PC-9 (cell line): Measurements from ENCODE around the gene GSTCD. TPM values are rescaled to one million over a fixed set of nuclear protein-coding genes. Genes with fewer than 3 reads are reported as not detected.
"Not testable (repeated sequence)": the region's sequence is repeated elsewhere in the genome, so short reads cannot be mapped to it uniquely, and the experiment has no call there.

Experiments
- BruUV-seq: library from RNA; stranded (reverse); fragments of 400-500 nt; replicated peaks from 2 replicates; lab custom pipeline; 2021; lab: Mats Ljungman, UMichigan
- CTCF ChIA-PET: fragments of 300-600 bp; sonication (Branson Sonifier 250); formaldehyde crosslinking; loops from one replicate; lab custom pipeline; 2022; ENCODE audit warnings: antibody characterized with exemption; lab: Charles Lee
- POLR2A ChIA-PET: fragments of 300-600 bp; sonication (Branson Sonifier 250); formaldehyde crosslinking; loops from one replicate; lab custom pipeline; 2022; ENCODE audit warnings: antibody characterized with exemption; ENCODE audit not compliant: unreplicated experiment; lab: Charles Lee
- DNase-seq, 2 experiments: peaks; one replicate each; pipeline versions ENCODE4 v3.0.0 to v3.0.0-alpha.2; 2015 to 2022; ENCODE audit warnings: mixed read lengths in 1 of 2
- H2AFZ ChIP-seq: fragments of 200-600 bp; sonication (generic); 2 replicates; pipeline ENCODE4 v1.8.1; 2017; ENCODE audit warnings: antibody characterized with exemption
- H3F3A ChIP-seq: fragments of 200-600 bp; sonication (generic); 2 replicates; pipeline ENCODE4 v1.8.1; 2017; ENCODE audit warnings: antibody characterized with exemption, mild to moderate bottlenecking, low read depth; ENCODE audit not compliant: insufficient read depth
- H3K27ac ChIP-seq: fragments of 200-600 bp; sonication (generic); 2 replicates; pipeline ENCODE4 v1.6.1; 2016; ENCODE audit warnings: mixed run types
- H3K27me3 ChIP-seq: fragments of 200-600 bp; sonication (generic); 2 replicates; pipeline ENCODE4 v1.6.1; 2016; ENCODE audit warnings: low read depth, mixed run types; ENCODE audit not compliant: insufficient read depth
- H3K36me3 ChIP-seq: fragments of 200-600 bp; sonication (generic); 2 replicates; pipeline ENCODE4 v1.6.1; 2016; ENCODE audit warnings: low read depth, mixed run types
- H3K4me1 ChIP-seq: fragments of 200-600 bp; sonication (generic); replicated peaks from 2 replicates; pipeline ENCODE4 v1.6.1; 2016; ENCODE audit warnings: mixed run types; ENCODE audit not compliant: insufficient read depth
- H3K4me2 ChIP-seq: fragments of 200-600 bp; sonication (generic); 2 replicates; pipeline ENCODE4 v1.6.1; 2017; ENCODE audit warnings: mixed run types
- H3K4me3 ChIP-seq: fragments of 200-600 bp; sonication (generic); 2 replicates; pipeline ENCODE4 v1.6.1; 2016; ENCODE audit warnings: mixed run types
- H3K79me2 ChIP-seq: fragments of 200-600 bp; sonication (generic); 2 replicates; pipeline ENCODE4 v1.6.1; 2017; ENCODE audit warnings: low read depth, mixed run types
- H3K9me2 ChIP-seq: fragments of 200-600 bp; sonication (generic); 2 replicates; pipeline ENCODE4 v1.8.1; 2017; ENCODE audit warnings: mild to moderate bottlenecking; ENCODE audit not compliant: insufficient read depth
- H3K9me3 ChIP-seq: fragments of 200-600 bp; sonication (generic); 2 replicates; pipeline ENCODE4 v1.8.1; 2016; ENCODE audit warnings: low read depth; ENCODE audit not compliant: insufficient read depth
- H4K20me1 ChIP-seq: fragments of 200-600 bp; sonication (generic); 2 replicates; pipeline ENCODE4 v1.8.1; 2017; ENCODE audit not compliant: insufficient read depth
- CTCF ChIP-seq: fragments of 200-600 bp; sonication (generic); conservative IDR thresholded peaks from 2 replicates; pipeline ENCODE4 v1.6.1; 2017; ENCODE audit warnings: mixed run types, antibody characterized with exemption, mild to moderate bottlenecking, moderate library complexity
- EZH2 ChIP-seq: fragments of 200-600 bp; sonication (generic); IDR thresholded peaks from 2 replicates; pipeline ENCODE4 v1.8.0; 2017; ENCODE audit warnings: antibody characterized with exemption, low read depth
- intact Hi-C: fragments of 100-400 bp; cut with micrococcal nuclease; formaldehyde crosslinking; loops from one replicate; pipeline ENCODE4 v1.10.0; 2022; ENCODE audit not compliant: unreplicated experiment
- total RNA-seq: library from RNA; stranded (reverse); gene quantifications from 2 replicates; pipeline ENCODE4 v1.2.3, GENCODE V29; 2021

The GSTCD gene
- total RNA-seq, 1 experiment from 2014 or later = 11.4 TPM

- H3K27ac ChIP-seq = peak overlapping the region; percentile 43; the same call in 1 of the 2 replicates
- no TSS peak for BruUV-seq
- CTCF ChIA-PET = no interaction called here
- H3K9me2 ChIP-seq = no peaks in the 10 kb centered on the region
- H3K4me3 ChIP-seq = no peak overlapping the region
- no peaks in the 10 kb centered on the region for H3K4me1 ChIP-seq
- no peak overlapping the region for H2AFZ ChIP-seq
- H3K4me2 ChIP-seq = no peak overlapping the region
- no peaks in the 10 kb centered on the region for H4K20me1 ChIP-seq
- H3K9me3 ChIP-seq = no peaks in the 10 kb centered on the region
- POLR2A ChIA-PET = interaction anchor here (0.7 kb wide), 1 partner anchor 819 kb away, joined by 4 read pairs; no protein-coding TSS in a partner anchor
- H3F3A ChIP-seq = no peaks in the 10 kb centered on the region
- TF ChIP-seq EZH2 (no peak), CTCF (no peak)
- no peaks in the 10 kb centered on the region for H3K27me3 ChIP-seq
- peak; percentile 28 to 35 for DNase-seq
- intact Hi-C loops = no loop called here
- H3K79me2 ChIP-seq = no peaks in the 10 kb centered on the region
- no peaks in the 10 kb centered on the region for H3K36me3 ChIP-seq
Measured at GRCh38 chr4:105765690-105766407, 57.3 kb downstream of the GSTCD start.

GRCh38 chr4:105767579-105767978, 59.0 kb downstream of the GSTCD start:
- Histone ChIP-seq H3K4me1 (no peaks in the 10 kb centered on the region), H3K9me2 (no peaks in the 10 kb centered on the region), H3K4me2 (no peak overlapping the region), H2AFZ (no peak overlapping the region), H3F3A (no peaks in the 10 kb centered on the region), H3K27me3 (no peaks in the 10 kb centered on the region), H3K36me3 (no peaks in the 10 kb centered on the region), H4K20me1 (no peaks in the 10 kb centered on the region), H3K79me2 (no peaks in the 10 kb centered on the region), H3K27ac (no peak overlapping the region), H3K9me3 (no peaks in the 10 kb centered on the region), H3K4me3 (no peak overlapping the region)
- no TSS peak for BruUV-seq
- POLR2A ChIA-PET = no interaction called here
- intact Hi-C loops = no loop called here
- TF ChIP-seq EZH2 (no peak), CTCF (no peak)
- CTCF ChIA-PET = no interaction called here
- no peak for DNase-seq

- H2AFZ ChIP-seq, H4K20me1 ChIP-seq, CTCF ChIA-PET, H3K4me3 ChIP-seq, H3K36me3 ChIP-seq, H3K4me2 ChIP-seq, BruUV-seq, H3K79me2 ChIP-seq, H3K9me3 ChIP-seq, H3K4me1 ChIP-seq, H3K27me3 ChIP-seq, DNase-seq, H3K27ac ChIP-seq, H3K9me2 ChIP-seq, intact Hi-C loops, H3F3A ChIP-seq: not testable (repeated sequence)
- POLR2A ChIA-PET = interaction anchor here (0.6 kb wide), 1 partner anchor 1454 kb away, joined by 4 read pairs; no protein-coding TSS in a partner anchor
Measured at GRCh38 chr4:105770524-105770923, 61.9 kb downstream of the GSTCD start.

- H3K4me3 ChIP-seq, H4K20me1 ChIP-seq, H3K9me3 ChIP-seq, H3K27me3 ChIP-seq, DNase-seq, H3K36me3 ChIP-seq, H3K4me1 ChIP-seq, H3K4me2 ChIP-seq, CTCF ChIA-PET, H2AFZ ChIP-seq, H3K27ac ChIP-seq, BruUV-seq, H3F3A ChIP-seq, intact Hi-C loops, H3K79me2 ChIP-seq, POLR2A ChIA-PET, H3K9me2 ChIP-seq: not testable (repeated sequence)
Measured at GRCh38 chr4:105772065-105772464, 63.5 kb downstream of the GSTCD start.

GRCh38 chr4:105775760-105776415, 67.3 kb downstream of the GSTCD start:
- H3K4me1 ChIP-seq, H4K20me1 ChIP-seq, H3K9me2 ChIP-seq, POLR2A ChIA-PET, H2AFZ ChIP-seq, H3K4me2 ChIP-seq, CTCF ChIA-PET, H3K79me2 ChIP-seq, H3K27ac ChIP-seq, H3K27me3 ChIP-seq, H3K4me3 ChIP-seq, intact Hi-C loops, H3K36me3 ChIP-seq, H3F3A ChIP-seq, H3K9me3 ChIP-seq, BruUV-seq, DNase-seq: not testable (repeated sequence)
